ENCODE results near the gene ITPR2.
A peak's percentile ranks its signal among the peaks of the same experiment; 100 is the strongest.
"Not testable (repeated sequence)": the region's sequence is repeated elsewhere in the genome, so short reads cannot be mapped to it uniquely, and the experiment has no call there.

ITPR2 gene

GRCh38 chr12:26699237-26699636 is 133.8 kb downstream of the ITPR2 start:
- DNase-seq, result no peak

- no peak for DNase-seq
These were observed 134.8 kb downstream of the ITPR2 start for GRCh38 chr12:26698186-26698585.

GRCh38 chr12:26697217-26697616 is 135.8 kb downstream of the ITPR2 start:
- no peak for DNase-seq

DNA sequence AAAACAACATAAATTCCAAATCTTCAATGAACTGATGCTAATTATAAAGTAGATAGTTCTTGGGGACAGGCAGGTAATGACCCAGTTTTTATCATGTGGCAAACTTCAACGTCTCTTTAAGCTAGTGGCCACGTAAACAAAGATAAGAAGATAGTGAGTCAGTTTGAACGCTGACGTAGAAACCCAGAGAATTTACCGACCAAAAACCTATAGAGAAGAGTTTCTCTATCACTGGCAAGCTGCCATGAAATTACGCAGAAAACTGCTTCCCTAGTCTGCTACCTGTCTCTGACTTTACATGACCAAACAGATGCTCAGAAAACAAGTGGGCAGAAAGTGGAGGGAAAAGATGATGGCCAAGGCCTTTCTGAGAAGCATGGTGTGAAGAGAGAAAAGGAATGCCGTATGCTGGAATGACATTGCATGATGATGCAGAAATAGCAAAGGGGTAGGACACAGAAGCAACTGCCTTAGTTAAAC is 136.3 kb downstream of the ITPR2 start:
- DNase-seq, result no peak

DNA sequence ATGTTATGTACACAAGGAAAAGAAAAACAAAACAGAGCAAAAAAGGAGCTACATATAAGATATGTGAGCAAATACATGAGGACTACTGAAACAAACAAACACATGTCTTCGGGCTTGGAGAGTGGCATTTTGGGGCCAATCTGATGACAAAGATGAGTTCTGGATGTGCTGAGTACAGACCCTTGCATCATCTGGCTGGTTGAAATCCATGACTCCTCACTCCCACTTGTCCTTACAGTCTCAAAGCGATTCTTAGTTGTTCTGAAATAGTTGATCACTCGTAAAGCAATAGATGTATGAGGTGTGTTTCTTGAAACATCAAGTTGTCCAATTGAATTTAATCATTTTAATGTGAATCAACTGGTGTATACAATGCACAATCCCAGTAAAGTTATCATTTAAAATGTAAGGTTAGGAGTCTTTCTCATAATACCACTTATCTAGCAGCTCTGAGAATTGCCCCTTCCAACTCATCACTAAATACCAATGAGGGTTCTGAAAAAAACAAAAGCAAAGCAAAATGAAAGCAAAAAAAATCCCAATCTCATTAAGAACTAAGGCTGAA is 136.9 kb downstream of the ITPR2 start:
- DNase-seq, result no peak

DNA sequence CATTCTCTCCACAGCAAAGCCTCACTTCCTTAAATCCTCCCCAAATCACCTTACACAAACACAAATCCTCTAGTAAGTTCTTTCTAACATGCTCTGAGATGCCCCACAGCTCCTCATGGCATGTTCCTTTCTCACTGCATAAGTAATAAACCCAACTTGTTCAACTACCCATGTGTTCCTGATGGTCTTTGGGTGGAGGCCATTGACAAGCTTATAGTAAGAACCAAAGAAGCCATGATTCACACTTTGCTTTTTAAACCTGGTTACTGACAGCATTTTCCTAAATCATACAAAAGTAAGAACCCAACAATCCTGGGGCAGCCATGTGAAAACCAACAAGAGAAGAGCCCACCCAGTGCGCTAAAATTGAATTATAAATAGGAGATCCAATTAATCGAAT is 138.6 kb downstream of the ITPR2 start:
- DNase-seq, result no peak

DNA sequence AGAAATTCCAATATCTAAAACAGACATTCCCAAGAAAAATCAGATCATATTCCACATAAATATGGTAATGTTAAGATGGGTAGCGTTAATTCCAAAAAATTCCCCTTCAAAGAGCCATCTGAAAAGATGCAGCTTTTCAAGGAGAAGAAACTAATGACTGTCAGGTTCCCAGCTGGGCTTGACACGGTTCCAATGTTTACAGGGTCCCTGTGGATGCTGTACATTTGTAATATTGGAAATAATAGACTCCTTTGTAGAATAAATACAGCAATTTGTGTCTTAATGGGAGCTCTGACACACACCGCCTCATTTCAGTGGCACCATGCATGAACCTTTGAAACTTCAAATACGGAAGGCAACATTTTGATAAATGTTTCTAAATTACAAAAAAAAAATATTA is 140.6 kb downstream of the ITPR2 start:
- DNase-seq, result no peak

GRCh38 chr12:26691234-26691970 is 141.6 kb downstream of the ITPR2 start:
- DNase-seq, result no peak

- no peak for DNase-seq
These were observed 142.4 kb downstream of the ITPR2 start for GRCh38 chr12:26690601-26691000.

DNA sequence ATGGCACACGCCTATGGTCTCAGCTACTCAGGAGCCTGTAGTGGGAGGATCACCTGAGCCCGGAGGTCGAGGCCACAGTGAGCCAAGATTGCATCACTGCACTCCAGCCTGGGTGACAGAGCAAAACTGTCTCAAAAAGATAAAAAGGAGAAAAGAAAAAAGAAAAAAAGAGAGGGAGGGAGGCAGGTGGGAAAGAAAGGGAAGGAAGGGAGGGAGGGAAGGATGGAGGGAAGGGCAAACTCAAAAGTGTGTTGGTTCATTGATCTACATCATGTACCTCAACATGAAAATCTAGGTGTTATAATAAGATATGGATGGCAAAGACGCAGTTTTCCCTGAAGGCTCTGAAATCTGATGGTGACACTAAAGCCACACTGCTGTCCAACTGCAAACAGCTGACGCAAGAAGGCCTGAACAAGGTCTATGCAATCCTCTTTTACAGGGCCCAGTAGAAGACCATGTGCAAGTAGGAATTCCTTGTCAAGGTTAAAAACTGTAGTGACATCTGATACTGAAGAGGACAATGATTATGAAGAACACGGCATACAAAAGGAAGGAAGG is 143.6 kb downstream of the ITPR2 start:
- DNase-seq, result no peak

DNA sequence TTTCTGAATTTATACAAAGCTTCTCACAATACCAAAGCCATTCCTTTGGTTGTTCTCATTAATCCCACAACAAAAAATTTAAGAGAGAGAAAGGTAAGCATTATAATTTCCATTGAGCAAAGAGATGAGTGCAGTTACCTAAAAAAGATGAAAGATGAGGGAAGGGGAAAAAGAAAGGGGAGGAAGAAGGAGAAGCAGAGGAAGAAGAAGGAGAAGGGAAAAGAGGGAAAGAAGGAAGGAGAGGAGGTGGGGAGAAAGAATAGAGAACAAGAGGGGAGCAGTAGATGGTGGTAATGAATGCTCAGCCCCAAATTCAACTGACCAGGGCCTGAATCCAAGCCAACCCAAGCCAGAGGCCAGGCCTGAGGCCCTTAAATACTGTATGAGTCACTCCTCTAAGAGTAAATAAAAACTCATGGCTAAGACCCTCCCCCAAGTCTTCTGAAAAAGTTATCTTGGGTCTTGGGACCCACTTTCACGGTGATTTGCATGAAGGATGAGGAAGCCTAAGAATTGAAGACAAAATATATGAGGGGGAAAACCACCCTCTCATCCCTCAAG is 144.6 kb downstream of the ITPR2 start:
- no peak for DNase-seq

GRCh38 chr12:26686408-26686807 is 146.6 kb downstream of the ITPR2 start:
- DNase-seq, result no peak

- DNase-seq, result no peak
These were observed 148.9 kb downstream of the ITPR2 start for GRCh38 chr12:26684101-26684500.

DNA sequence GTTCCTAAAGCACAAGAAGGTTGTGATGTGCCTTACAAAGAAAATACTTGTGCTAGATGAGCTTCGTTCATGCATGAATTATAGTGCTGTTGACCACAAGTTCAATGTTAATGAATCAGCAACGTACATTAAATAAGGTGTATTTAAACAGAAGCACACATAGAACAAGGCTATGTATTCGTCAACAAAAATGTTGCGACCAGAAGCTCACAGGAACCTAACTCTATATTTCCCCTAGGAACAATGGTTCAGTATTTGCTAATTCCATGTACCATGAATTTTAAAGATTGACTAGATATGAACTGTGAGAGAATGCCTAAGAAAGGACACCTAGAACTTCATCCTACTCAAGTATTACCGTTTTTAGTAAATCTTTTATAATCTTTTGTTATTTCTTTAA is 149.6 kb downstream of the ITPR2 start:
- no peak for DNase-seq

DNA sequence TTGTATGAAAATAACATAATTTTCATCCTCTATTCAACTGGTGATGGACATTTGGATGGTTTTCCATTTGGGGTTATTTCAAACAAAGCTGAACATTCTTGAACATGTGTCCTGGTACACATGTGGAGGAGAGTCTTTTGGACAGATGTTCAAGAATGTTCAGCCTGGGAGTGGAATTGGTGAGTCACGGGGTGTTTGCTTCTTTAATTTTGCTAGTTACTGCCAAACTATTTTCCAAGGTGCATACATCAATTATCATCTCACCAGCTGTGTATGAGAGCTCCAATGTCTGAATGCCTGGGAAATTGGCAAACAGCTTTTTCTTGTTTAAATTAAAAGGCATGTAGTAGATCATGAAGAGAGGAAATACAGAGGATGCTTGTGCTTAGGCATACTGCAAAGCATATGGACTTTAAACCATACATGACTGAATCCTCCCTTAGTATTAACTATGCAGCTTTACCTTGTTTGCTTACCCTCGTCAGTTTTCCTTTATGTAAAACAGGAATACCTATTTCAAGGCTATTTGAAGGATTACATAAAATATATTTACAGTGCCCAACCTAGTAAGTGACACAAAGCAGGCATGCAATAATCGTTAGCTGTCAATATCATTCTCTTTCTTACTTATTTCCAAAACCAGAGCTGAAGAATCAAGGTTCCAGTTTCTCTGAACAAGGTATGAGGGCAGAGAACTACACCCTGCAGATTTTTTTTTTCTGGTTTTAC is 152.1 kb downstream of the ITPR2 start:
- DNase-seq, result peak; percentile 85

DNA sequence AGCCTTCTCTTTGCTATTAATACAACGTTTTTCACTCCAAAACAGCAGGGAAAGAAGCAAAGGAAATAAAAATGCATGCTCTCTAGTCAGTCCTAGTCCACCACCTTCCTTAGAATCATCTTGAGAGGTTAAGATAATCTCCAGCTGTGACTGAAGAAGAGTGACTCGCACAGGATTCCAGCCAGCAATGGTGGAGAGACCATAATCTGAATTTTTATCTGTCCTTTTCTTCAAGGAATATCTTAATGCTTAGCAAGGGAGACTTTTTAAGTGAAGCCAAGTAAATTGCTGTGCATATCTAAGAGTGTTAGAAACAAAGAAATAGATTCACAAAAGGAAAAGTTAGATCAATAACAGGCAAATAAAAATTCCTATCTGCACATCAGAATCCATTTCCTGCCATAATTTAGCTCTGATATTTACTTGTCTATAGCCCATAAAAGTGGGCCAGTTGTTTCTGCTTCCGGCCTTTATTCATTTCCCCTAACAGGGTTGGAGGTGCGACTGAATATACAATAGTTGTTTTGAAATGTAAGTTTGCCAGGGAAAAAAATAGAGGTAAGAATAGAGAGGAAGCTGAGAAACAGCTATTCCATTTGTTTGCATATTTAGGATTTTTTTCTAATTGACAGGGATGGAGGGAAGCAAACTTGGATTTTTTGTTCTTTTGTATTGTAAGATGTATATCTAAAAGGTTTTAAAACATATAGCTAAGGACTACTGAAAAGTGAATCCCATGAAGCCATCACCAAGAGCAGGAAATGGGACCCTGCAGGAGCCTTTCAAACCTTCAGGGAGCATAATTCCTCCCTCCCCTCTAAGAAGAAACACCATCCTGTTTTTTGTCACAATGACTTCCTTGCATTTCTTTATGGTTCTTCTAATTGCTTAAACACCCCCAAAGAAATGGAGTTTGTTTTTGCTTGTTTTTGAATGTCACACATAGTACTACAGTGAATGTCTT is 154.0 kb downstream of the ITPR2 start:
- no peak for DNase-seq

GRCh38 chr12:26671487-26671886 is 161.5 kb downstream of the ITPR2 start:
- DNase-seq, result not testable (repeated sequence)

GRCh38 chr12:26668847-26669246 is 164.1 kb downstream of the ITPR2 start:
- no peak for DNase-seq

GRCh38 chr12:26668230-26668629 is 164.8 kb downstream of the ITPR2 start:
- no peak for DNase-seq

DNA sequence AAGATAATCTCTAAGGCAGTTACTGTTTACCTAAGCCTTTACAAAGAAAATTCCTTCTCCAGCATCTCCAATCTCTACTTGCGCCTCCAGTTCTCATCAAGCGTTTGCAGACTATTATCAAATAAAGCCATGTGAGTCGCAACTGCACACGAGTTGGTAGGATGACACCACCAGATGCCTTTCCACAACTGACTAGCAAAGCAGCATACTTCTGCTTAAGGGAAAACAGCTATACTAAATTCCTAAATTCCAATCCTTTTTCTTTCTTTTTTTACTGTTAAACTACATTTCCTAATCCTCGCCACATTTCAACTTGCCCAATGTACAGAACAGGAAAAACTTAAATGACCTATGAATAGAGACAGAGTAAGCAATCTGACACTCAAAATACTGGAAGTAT is 166.7 kb downstream of the ITPR2 start:
- DNase-seq, result no peak

DNA sequence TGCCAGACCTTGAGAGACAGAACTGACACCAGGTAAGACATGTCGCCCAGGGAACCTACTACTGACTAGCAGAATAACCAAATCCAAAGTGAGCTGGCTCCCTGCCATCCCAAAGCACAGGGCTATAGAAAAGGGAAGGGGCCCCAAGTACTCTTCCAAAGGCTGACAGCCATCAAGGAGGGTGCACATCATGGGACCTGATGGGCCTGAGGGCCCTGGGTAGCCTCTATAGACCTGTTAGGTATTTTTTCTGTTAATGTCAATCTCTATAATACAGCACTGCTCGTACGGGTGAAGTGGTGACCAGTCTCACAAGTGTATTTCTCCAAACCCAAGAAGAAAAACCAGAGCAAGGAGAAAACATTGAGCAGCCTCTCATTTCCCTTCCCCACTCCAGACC is 171.6 kb downstream of the ITPR2 start:
- DNase-seq, result no peak

- DNase-seq, result no peak
These were observed 173.1 kb downstream of the ITPR2 start for GRCh38 chr12:26659930-26660329.

Data from NCI-H526 treated with DMSO at 0.1 percent for 48 hours (cell line).